ENCODE data around the gene INS.

INS gene

GRCh38 chr11:2160736-2161259 lies at the start of gene INS:
Gene INS (minus strand): TSS chr11:2161209. CDS start chr11:2160971, 238 bp downstream.
- DNase-seq = no peak

DNA sequence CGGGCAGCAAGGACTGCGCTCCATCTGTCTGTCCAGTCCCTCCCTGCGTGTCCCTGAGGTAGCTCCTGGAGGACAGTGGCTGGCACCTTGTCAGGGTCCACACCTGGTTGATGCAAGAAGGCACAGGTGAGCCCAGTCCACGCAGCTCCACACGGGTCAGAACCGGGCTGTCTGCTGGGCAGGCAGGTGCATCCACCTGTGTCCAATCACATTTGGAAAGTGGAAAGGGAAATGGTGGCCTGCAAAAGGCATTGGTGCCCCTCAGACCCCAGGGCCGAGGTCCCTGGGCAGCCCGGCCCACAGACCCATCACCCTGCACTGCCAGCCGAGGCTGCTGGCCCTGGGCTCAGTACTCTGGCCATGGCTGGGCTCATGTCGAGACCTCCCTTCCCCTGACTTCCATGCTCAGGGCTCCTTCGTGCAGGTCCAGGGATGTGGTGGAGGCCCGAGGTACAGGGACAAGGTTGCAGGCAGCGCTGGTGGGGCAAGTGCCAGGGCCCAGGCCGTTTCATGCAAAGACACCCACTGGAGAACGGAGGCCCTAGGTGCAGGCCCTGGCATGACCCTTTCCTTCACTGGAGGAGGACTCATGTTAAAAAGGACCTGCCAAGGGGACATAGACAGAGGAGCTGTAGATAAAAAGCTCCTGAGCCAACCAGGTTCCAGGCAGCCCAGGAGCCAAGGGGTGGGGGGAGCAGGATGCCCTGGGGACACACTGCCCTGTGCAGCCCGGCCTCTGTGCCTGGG lies 49.5 kb upstream of the INS start:
- no peak for DNase-seq

- no peak for DNase-seq
Measured at GRCh38 chr11:2209900-2210321, 48.9 kb upstream of the INS start.

DNA sequence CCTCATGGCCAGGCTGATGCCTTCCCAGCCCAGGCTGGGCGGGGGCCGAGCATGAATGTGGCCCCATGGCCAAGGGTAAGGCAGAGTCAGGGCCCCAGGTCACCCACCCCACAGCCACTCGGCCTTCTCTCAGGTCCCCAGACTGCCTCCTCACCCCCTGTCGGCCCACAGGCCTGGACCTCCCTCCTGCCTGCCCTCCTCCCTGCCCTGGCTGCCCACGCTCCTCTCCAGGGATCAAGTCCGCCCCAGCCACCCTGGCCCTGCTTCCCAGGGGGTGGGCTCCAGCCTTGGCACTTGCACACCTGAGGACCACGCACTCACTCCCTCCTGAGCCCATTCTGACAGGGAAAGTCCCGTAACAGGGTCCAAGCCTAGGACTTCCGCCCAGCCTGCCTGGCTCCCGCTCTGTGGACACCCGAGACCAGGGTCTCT lies 48.4 kb upstream of the INS start:
- DNase-seq = no peak

GRCh38 chr11:2208691-2209369 lies 47.8 kb upstream of the INS start:
- DNase-seq = no peak

DNA sequence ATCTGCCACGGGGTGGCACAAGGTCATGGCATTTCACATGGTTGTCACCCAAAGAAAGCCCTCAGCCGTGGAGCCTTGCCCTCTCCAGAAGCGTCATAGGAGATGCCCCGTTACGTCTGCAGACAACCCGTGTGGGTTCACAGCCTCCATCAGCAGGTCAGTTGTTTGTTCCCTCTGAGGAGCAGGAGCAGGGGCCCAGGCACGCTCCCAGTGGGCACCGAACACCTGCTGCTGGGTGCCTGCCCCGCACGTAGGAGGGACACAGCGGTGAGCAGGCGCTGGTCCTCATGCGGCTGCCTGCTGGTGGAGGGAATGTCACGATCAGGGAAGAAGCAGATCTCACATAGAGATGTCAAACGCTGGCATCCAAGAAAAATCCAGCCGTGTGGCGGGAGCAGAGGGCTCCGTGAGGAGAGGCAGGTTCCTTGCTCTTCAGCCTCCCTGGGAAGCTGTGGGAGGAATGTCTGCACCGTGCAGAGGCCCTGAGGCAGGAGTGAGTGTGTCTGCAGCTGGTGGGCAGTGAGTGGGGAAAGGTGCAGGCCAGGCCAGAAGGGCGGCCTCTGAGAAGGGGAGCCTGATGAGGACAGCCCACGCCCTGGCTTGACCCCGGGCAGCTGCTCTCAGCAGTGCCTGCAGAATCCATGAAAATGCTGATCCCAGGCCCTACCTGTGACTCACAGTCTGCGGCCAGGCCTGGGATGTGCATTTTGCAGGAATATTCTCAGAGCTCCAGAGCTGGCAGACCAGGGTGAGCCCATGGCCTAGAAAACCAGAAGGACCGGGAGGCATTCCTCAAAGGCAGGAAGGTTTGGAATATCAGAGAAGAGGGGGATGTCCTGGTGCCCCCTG lies 47.0 kb upstream of the INS start:
- no peak for DNase-seq

- DNase-seq = no peak
Measured at GRCh38 chr11:2207212-2207611, 46.2 kb upstream of the INS start.

GRCh38 chr11:2205981-2206690 lies 45.1 kb upstream of the INS start:
- no peak for DNase-seq

DNA sequence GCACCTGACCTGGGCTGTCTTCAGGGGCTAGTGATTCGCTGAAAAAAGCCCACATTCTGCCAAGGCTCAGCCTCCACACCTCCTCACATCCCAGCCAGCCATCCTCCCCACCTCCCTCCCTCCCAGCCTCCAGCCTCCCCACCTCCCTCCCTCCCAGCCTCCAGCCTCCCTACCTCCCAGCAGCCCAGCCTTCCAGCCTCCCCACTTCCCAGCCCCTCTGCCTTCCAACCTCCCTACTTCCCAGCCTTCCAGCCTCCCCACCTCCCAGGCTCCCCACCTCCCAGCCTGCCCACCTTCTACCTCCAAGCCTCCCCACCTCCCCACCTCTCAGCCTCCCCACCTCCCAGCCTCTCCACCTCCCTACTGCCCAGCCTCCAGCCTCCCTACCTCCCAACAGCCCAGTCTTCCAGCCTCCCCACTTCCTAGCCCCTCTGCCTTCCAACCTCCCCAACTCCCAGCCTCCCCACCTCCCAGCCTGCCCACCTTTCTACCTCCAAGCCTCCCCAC lies 44.3 kb upstream of the INS start:
- no peak for DNase-seq

DNA sequence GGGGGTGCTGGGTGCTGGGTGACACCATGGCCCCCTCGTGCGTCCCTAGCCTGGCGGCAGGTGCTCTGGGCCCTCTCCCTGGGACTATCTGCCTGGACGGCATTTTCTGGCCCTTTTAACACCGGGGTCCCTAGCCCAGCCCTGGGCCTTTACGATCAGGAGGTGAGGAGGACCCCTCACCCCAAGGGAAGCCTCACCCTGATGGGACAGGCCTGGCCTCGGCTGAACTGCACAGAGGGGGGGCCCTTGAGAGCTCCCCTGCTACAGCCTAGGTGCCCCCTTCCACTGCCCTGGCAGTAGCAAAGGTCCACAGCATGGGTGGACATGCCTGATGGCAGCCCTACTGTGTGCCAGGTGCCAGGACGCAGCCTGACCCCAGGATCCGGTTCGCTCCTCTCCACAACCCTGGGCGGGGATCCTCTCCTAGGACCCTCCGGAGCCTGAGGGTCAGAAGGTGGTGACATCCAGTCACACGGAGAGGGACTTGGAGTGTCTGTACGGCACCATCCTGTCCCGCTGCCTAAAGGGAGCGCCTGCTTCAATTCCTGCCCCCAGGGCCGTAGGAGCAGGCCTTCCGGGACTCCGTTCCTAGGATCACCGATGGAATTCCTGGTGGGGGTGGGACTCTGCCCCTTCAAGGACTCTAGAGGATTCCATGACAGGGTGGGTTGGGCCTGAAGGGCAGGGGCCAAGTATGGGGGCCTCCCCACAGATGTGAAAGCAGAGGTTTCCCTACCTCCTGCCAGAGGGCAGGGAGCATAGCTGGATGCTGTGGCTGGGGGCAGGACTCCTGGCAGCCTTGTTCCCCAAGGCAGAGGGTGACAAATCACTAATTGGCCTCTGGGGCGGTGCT lies 43.6 kb upstream of the INS start:
- DNase-seq = no peak

DNA sequence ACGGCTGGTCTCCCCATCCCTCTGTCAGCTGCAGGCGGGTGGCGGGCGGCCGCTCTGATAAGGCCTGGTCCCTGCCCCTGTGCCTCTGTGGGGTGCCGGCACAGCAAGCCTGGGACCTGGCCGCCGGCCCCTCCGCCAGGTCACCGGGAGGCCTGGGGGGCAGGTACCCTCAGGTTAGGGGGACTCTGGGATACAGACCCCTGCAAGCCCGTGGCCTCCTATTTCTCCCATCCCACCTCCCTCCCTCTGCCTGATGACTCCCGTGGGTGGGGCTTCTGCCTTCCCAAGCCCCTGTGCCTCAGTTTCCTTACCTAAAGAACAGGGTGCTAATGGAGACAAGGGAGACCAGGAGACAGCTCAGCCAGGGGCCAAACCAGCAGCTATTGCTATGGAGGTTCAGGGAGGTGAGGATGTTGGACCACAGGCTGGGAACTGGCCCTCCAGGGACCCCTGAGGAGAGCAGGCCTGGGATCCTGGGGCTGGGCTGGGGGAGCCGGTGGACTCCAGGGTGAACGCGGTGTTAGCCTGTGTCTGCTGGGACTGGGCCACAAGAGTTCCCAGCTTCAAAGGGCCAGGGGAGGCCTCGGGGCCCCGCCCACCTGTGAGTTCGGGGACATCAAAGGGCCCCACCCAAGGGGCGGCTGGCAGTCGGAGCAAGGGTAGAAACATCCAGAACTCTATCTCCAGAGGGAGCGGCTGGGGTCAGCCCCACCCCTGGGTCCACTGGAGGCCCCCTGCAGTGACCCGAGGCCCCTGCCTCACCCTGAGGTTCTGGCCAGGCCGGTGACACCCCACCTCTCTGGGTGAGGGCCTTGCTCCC lies 42.6 kb upstream of the INS start:
- no peak for DNase-seq

GRCh38 chr11:2202900-2203439 lies 42.0 kb upstream of the INS start:
- no peak for DNase-seq

DNA sequence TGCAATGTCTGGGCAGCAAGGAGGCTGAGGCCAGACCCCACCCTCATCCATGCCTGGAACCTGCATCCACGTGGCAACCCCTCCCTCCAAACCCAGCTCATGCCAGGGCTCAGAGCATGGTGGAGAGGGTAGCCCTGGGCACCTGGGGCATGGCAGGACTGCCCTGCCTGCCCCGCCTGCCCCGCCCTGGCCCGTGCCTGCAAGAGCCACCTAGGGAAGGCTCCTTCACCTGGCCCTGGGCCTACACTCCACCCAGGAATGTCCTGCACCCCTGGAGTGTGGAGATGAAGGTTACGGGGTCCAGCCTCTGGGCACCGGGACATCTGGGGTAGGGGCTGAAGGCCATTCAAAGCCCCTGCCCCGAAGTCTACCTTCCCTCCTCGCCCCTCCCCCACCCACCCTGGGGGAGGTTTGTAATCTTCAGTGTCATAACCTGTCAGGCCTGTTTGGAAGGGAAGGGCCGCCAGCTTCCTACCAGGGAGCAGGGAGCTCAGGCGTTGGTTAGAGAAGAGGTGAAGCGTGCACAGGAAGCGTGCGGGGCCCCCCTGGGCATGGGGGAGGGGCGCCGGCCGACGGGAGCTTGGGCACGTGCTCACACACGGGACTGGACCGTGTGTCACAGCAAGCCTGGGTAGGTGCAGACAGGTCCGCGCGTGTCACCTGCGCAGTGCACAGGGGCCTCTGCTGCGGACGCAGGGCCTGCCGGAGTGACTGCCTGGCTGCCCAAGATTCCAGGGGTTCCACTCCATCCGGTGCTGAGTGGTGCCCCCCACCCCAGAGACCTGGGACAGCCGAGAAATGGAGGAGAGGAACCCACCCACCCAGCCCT lies 41.3 kb upstream of the INS start:
- no peak for DNase-seq

GRCh38 chr11:2201542-2201941 lies 40.5 kb upstream of the INS start:
- no peak for DNase-seq

GRCh38 chr11:2200957-2201519 lies 40.0 kb upstream of the INS start:
- no peak for DNase-seq

DNA sequence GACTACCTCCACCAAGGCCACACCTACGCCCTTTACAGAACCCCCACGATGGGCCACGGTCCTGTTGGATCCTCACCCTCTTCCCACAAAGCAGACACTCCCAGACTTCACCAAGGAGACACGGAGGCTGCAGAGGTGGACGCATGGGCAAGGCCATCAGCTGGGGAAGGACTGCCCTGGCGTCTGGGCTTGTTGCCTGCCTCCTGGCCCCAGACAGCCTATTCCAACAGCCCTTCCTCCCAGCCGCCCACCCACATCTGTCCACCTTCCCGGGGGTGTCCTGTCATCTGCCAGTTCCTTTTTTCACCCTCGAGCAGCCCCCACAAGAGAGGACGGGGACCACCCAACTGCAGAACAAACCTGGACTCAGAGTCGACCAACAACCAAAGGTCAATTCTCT lies 39.5 kb upstream of the INS start:
- DNase-seq = no peak

DNA sequence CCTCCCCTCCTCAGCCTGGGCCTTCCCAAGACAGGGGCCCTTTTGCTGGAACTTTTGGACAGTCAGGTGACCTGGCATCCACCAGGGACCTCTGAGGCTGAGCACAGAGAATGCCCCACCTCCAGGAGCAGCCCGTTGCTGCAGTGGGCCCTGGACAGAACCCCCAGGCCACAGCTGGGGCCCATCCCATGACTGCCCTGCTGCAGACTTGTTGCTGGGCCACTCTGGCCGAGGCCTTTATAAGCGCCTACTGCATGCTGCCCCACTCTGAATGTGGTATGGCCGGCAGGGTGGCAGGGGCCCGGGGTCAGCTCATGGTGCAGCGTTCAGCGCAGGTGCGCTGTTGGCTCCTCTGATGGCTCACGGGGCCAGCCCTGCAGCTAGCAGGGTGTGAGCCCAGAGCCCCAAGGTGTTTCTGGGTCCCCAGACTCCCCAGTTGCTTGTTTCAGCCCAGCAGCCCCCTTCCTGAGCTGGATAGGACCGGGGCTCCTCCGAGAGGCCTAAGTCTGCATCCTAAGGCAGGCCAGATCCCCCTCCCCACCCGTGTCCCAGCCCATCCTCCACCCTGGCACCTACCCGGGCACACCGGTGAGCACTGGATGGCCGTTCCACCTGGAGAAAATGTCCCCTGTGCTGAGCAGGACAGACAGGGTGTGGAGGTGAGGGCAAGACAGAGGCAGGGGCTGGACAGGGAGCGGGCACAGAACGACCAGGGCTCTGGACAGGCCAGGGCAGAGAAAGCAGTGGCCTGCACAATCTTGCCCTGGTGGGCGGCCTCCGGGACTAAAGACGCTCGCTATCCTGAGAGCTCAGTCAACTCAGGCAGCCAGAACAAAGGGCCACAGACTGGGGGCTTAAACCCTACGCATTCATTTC lies 38.7 kb upstream of the INS start:
- no peak for DNase-seq
